HG03280 (cell line): ENCODE results near the gene KIRREL2.
"Not testable (repeated sequence)": the region's sequence is repeated elsewhere in the genome, so short reads cannot be mapped to it uniquely, and the experiment has no call there.

Experiments used
- ATAC-seq: cut with Tn5 transposase; IDR thresholded peaks from one replicate; pipeline ENCODE4 v1.9.1; 2021; ENCODE audit warnings: mild to moderate bottlenecking, moderate library complexity; ENCODE audit not compliant: unreplicated experiment

KIRREL2 gene

GRCh38 chr19:35895911-35896642 is 39.4 kb downstream of the KIRREL2 start:
- ATAC-seq, result no peak

- ATAC-seq, result no peak
Measured at GRCh38 chr19:35896643-35897040, 39.9 kb downstream of the KIRREL2 start.

GRCh38 chr19:35897706-35898451 is 41.2 kb downstream of the KIRREL2 start:
- no peak for ATAC-seq

GRCh38 chr19:35898499-35898809 is 41.7 kb downstream of the KIRREL2 start:
- ATAC-seq, result no peak

- ATAC-seq, result peak; percentile 42
Measured at GRCh38 chr19:35899547-35900214, 43.0 kb downstream of the KIRREL2 start.

GRCh38 chr19:35901055-35901644 is 44.4 kb downstream of the KIRREL2 start:
- no peak for ATAC-seq

- ATAC-seq, result no peak
Measured at GRCh38 chr19:35901854-35902661, 45.3 kb downstream of the KIRREL2 start, which contains the start of gene HCST. Gene HCST (plus strand): TSS chr19:35902529. CDS start chr19:35902594, 65 bp downstream.

GRCh38 chr19:35902870-35903475 is 46.3 kb downstream of the KIRREL2 start:
- no peak for ATAC-seq

GRCh38 chr19:35903550-35904179 is 47.0 kb downstream of the KIRREL2 start:
- ATAC-seq, result peak; percentile 42

- no peak for ATAC-seq
Measured at GRCh38 chr19:35904311-35905068, 47.8 kb downstream of the KIRREL2 start.

- ATAC-seq, result no peak
Measured at GRCh38 chr19:35905178-35905727, 48.5 kb downstream of the KIRREL2 start.

- no peak for ATAC-seq
Measured at GRCh38 chr19:35907377-35907745, 50.6 kb downstream of the KIRREL2 start.

- ATAC-seq, result no peak
Measured at GRCh38 chr19:35908010-35908441, 51.3 kb downstream of the KIRREL2 start, which contains the start of gene TYROBP. Gene TYROBP (minus strand): TSS chr19:35908295. CDS start chr19:35908228, 67 bp downstream.

GRCh38 chr19:35908973-35909683 is 52.4 kb downstream of the KIRREL2 start:
- no peak for ATAC-seq

GRCh38 chr19:35909684-35910035 is 52.9 kb downstream of the KIRREL2 start:
- no peak for ATAC-seq

GRCh38 chr19:35910355-35910754 is 53.6 kb downstream of the KIRREL2 start:
- not testable (repeated sequence) for ATAC-seq

GRCh38 chr19:35911173-35911572 is 54.5 kb downstream of the KIRREL2 start:
- ATAC-seq, result no peak

- no peak for ATAC-seq
Measured at GRCh38 chr19:35911790-35912189, 55.1 kb downstream of the KIRREL2 start.
